ENCODE data around the gene VPS37B. TPM values are rescaled to one million over a fixed set of nuclear protein-coding genes. Genes with fewer than 3 reads are reported as not detected.
"Not testable (repeated sequence)": the region's sequence is repeated elsewhere in the genome, so short reads cannot be mapped to it uniquely, and the experiment has no call there.

The VPS37B gene
- total RNA-seq, 6 experiments from 2014 or later: 5.2 to 6.7 (median 6.0) TPM

DNA sequence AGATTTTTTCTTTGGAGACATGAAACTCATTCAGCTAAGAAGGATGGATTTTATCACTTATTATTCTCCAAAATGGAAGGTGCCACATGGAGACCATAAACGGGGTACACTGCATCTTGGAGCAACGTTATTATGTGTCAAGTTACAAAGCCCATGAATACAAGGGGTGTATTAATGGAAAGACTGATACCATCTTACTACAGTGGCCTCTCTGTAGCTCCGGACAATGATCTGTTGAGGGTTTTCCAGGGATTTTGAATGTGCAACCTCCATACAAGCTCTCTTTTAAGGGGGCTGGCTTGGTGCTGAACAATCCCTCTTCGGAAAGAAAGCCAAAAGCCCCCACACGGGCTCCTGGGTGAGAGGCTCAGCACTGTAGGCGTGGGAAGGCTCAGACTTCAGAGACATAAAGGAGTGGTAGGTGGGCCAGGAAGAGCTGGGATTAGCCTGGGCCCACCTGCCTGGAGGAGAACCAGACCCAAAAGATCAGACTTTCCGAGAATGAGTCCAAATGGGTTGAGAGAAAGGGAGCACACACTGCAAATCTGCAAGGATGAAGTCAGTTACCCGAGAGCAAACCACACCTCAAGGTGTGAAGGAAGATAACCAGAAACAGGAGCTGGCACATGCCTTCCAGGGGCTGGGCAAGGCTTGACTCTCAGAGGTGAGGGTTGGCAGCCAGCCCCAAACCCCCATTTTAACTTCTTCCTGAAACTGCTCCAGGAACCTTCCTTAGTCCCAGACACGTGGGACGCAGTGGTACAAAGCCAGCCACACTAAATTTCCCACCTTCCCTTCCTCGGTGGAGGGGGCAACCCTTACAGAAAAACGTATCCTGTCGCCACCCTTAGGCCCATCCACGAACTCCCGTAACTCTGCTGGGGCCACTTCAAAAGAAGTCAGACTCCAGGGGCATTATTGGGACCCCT, 1.5 kb downstream of the VPS37B start:
- DNase-seq: no peak
- 58% methylated on average over 10 of the region's 15 CpGs for WGBS (ENCODE audit: insufficient coverage, low coverage, low lambda C conversion rate, missing lambda C conversion rate)
- Histone ChIP-seq H3K27ac (peak overlapping the region; percentile 79 to 81 (median 79)), H3K27me3 (no peaks in the 10 kb centered on the region), H3K36me3 (no peaks in the 10 kb centered on the region), H3K4me1 (peaks cover 0 to 34% (median 2%) of the 10 kb centered on the region in 4 donors), H3K9me3 (no peaks in the 10 kb centered on the region), H3K4me3 (peak overlapping the region; percentile 60 to 87 (median 79))
- no peak for ATAC-seq
- intact Hi-C loops (cut with DNase I): no loop called here
- TF ChIP-seq, protein P1, sequence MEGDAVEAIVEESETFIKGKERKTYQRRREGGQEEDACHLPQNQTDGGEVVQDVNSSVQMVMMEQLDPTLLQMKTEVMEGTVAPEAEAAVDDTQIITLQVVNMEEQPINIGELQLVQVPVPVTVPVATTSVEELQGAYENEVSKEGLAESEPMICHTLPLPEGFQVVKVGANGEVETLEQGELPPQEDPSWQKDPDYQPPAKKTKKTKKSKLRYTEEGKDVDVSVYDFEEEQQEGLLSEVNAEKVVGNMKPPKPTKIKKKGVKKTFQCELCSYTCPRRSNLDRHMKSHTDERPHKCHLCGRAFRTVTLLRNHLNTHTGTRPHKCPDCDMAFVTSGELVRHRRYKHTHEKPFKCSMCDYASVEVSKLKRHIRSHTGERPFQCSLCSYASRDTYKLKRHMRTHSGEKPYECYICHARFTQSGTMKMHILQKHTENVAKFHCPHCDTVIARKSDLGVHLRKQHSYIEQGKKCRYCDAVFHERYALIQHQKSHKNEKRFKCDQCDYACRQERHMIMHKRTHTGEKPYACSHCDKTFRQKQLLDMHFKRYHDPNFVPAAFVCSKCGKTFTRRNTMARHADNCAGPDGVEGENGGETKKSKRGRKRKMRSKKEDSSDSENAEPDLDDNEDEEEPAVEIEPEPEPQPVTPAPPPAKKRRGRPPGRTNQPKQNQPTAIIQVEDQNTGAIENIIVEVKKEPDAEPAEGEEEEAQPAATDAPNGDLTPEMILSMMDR (IDR thresholded peaks at IDR 0.05): no peak
- no peak for TF ChIP-seq POLR2A (IDR thresholded peaks at IDR 0.05)

DNA sequence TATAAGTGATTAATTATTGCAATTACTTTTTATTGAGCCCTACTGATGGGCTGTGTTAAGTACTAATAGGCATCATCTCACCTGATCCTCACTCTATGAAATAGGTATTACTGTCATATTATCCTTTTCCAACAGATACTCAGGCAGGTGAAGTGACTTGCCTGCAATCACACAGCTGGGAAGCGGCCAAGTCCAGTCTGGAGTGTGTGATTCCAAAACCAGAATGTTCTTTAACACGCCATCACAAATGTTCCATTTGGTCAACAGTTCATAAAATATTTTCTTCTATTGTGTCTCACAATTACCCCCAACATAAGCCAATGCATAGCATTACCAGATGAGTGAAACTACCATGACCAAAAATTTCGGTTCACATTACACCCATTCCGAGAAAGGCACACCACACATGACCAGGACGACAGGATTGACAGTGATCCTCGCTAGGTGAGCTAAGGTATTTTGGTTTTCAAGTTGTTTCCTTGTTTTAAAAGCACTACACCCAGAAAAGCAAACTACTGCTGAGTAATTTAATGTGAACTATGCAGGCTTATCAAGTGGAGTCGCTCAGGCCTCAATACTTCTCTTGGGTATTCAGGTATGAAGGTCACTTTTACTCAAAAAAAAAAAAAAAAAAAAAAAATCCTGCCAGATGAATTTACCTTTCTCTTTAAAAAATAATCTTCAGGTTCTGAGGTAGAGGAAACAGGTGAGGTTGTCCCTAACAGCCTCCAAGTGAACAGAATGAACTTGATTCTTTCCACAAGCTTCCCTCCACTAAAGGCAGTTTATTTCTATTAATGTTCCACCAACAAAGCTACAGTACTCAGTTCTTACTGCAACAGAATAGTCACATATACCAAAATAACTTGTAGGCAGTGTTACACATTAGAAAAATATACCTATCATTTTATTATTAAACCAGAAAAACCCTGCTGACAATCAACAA, 2.4 kb downstream of the VPS37B start:
- H3K27ac ChIP-seq: peak overlapping the region in 2 of 3 donors; percentile 79 to 81
- no peaks in the 10 kb centered on the region for H3K27me3 ChIP-seq
- TF ChIP-seq, protein P1 (IDR thresholded peaks at IDR 0.05): no peak
- TF ChIP-seq POLR2A (IDR thresholded peaks at IDR 0.05): no peak
- 64% methylated on average over 7 of the region's 7 CpGs for WGBS (ENCODE audit: insufficient coverage, low coverage, low lambda C conversion rate, missing lambda C conversion rate)
- DNase-seq (peak in 1 of 3 donors; percentile 74), ATAC-seq (no peak)
- no peaks in the 10 kb centered on the region for H3K36me3 ChIP-seq
- no peak overlapping the region for H3K4me3 ChIP-seq
- H3K4me1 ChIP-seq: peaks cover 0 to 41% (median 6%) of the 10 kb centered on the region in 4 donors
- intact Hi-C loops (cut with DNase I): no loop called here
- H3K9me3 ChIP-seq: no peaks in the 10 kb centered on the region

DNA sequence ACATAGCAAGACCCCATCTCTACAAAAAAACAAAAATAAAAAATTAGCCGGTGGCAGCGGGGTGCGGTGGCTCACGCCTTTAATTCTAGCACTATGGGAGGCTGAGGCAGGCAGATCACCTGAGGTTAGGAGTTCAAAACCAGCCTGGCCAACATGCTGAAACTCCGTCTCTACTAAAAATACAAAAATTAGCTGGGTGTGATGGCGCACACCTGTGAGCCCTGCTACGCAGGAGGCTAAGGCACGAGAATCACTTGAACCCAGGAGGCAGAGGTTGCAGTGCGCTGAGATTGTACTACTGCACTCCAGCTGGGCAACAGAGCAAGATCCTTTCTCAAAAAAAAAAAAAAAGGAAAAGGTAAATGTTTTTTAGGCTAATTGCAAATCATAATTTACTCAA, 3.2 kb downstream of the VPS37B start:
- ATAC-seq; DNase-seq; H3K36me3 ChIP-seq; H3K27ac ChIP-seq; intact Hi-C loops (cut with DNase I); H3K9me3 ChIP-seq; H3K4me3 ChIP-seq; H3K27me3 ChIP-seq: not testable (repeated sequence)
- H3K4me1 ChIP-seq: peaks cover 0 to 47% (median 7%) of the 10 kb centered on the region in 4 donors
- 81% methylated on average over 9 of the region's 9 CpGs for WGBS (ENCODE audit: insufficient coverage, low coverage, low lambda C conversion rate, missing lambda C conversion rate)

DNA sequence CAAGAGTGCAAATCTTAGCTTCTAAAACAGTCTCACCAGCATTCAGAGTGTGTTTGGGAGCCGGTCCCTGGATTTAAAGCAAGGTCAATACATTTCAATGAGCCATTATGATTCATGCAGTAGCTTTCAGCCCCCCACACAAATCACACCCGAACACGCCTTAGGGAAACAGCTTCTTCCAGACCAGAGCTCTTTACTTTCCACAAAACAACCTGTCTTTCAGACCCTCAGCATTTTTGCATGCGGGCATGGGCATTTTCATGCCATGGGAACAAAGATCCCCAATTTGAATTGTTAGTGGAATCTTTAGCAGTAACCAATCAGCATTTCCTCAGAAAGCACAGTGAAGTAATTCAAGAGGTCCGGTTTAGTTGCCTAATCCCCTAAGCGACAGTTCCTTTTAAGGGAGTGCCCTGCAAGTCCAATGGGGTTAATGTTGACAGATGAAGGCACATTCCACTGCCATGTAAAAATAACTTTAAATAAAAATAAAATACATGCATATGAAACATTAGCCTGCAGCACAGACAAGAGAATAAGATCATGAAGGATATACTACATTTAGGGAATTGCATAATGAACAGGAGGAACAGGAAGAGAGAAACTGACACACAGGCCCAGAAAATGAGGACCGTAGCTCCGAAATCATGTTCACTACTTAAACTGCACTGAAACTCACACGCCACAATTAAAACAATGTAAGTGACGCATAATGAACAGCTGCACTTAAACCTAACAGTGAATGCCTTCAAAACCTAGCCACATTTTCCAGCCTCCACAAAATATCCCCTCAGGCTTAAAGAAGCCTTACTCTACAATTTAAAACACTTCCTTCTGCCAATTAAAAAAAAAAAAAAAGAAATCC, 4.0 kb downstream of the VPS37B start:
- H3K4me1 ChIP-seq: peaks cover 0 to 56% (median 8%) of the 10 kb centered on the region in 4 donors

More for the DNA sequence above, 4.0 kb downstream of the VPS37B start:
- H3K36me3 ChIP-seq: no peaks in the 10 kb centered on the region
- TF ChIP-seq, protein P1 (IDR thresholded peaks at IDR 0.05): no peak
- TF ChIP-seq POLR2A (IDR thresholded peaks at IDR 0.05): no peak
- intact Hi-C loops (cut with DNase I): no loop called here
- 37% methylated on average over 10 of the region's 10 CpGs for WGBS (ENCODE audit: insufficient coverage, low coverage, low lambda C conversion rate, missing lambda C conversion rate)
- H3K27ac ChIP-seq: peak overlapping the region in 1 of 3 donors; percentile 48
- no peaks in the 10 kb centered on the region for H3K9me3 ChIP-seq
- no peak overlapping the region for H3K4me3 ChIP-seq
- no peaks in the 10 kb centered on the region for H3K27me3 ChIP-seq
- ATAC-seq: no peak
- DNase-seq: no peak

Data from right lobe of liver (tissue), 6 donors.